ENCODE data around the gene SHC2.

The SHC2 gene

GRCh38 chr19:461721-462551, 1.1 kb upstream of the SHC2 start (continued):
- TF ChIP-seq ZNF398 (tag by site-specific recombination; IDR thresholded peaks at IDR 0.05) (peak; percentile 74), ZNF157 (tag by site-specific recombination; IDR thresholded peaks at IDR 0.05) (no peak), ZNF596 (tag by site-specific recombination; IDR thresholded peaks at IDR 0.05) (0 out of 2 replicates have a peak, but pooled peaks have one; percentile 16), ZNF664 (tag by site-specific recombination; IDR thresholded peaks at IDR 0.05) (no peak), ZNF202 (tag by site-specific recombination; IDR thresholded peaks at IDR 0.05; ENCODE audit: borderline replicate concordance) (no peak), ZNF658 (tag by site-specific recombination; IDR thresholded peaks at IDR 0.05) (no peak), ZNF184 (tag by site-specific recombination; IDR thresholded peaks at IDR 0.05) (no peak), ZNF623 (tag by site-specific recombination; IDR thresholded peaks at IDR 0.05) (no peak), BCL11B (tag by site-specific recombination; IDR thresholded peaks at IDR 0.05; ENCODE audit: low read depth) (peak; percentile 86; the same call in 1 of the 2 replicates), ZNF777 (tag by site-specific recombination; IDR thresholded peaks at IDR 0.05; ENCODE audit: borderline replicate concordance) (no peak), ZBTB8A (tag by site-specific recombination; IDR thresholded peaks at IDR 0.05) (peak; percentile 92), ZNF555 (tag by site-specific recombination; conservative IDR thresholded peaks at IDR 0.05) (no peak), ZNF521 (tag by site-specific recombination; IDR thresholded peaks at IDR 0.05) (no peak), ZNF433 (tag by site-specific recombination; IDR thresholded peaks at IDR 0.05; ENCODE audit: low read depth) (no peak), ZNF394 (tag by site-specific recombination; IDR thresholded peaks at IDR 0.05; ENCODE audit: borderline replicate concordance) (no peak), ZNF341 (tag by site-specific recombination; IDR thresholded peaks at IDR 0.05; ENCODE audit: low read depth) (no peak), ZBTB21 (tag by site-specific recombination; IDR thresholded peaks at IDR 0.05) (no peak), ZNF677 (tag by site-specific recombination; IDR thresholded peaks at IDR 0.05) (no peak), GLI2 (tag by site-specific recombination; IDR thresholded peaks at IDR 0.05; ENCODE audit: borderline replicate concordance, low read depth) (no peak), ELK4 (IDR thresholded peaks at IDR 0.05; ENCODE audit: borderline replicate concordance, low read depth, low read length) (no peak), MEIS1 (CRISPR knock-in tag; IDR thresholded peaks at IDR 0.05; ENCODE audit: borderline replicate concordance) (no peak), ZNF16 (tag by site-specific recombination; IDR thresholded peaks at IDR 0.05; ENCODE audit: low read depth) (no peak), ZNF280D (tag by site-specific recombination; IDR thresholded peaks at IDR 0.05) (no peak), ZNF621 (tag by site-specific recombination; IDR thresholded peaks at IDR 0.05) (no peak), SCRT2 (tag by site-specific recombination; IDR thresholded peaks at IDR 0.05) (peak; percentile 61)
- TF ChIP-seq, protein P1, sequence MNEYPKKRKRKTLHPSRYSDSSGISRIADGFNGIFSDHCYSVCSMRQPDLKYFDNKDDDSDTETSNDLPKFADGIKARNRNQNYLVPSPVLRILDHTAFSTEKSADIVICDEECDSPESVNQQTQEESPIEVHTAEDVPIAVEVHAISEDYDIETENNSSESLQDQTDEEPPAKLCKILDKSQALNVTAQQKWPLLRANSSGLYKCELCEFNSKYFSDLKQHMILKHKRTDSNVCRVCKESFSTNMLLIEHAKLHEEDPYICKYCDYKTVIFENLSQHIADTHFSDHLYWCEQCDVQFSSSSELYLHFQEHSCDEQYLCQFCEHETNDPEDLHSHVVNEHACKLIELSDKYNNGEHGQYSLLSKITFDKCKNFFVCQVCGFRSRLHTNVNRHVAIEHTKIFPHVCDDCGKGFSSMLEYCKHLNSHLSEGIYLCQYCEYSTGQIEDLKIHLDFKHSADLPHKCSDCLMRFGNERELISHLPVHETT (tag by site-specific recombination; IDR thresholded peaks at IDR 0.05): 0 out of 2 replicates have a peak, but pooled peaks have one; percentile 20
- TF ChIP-seq, protein P2, sequence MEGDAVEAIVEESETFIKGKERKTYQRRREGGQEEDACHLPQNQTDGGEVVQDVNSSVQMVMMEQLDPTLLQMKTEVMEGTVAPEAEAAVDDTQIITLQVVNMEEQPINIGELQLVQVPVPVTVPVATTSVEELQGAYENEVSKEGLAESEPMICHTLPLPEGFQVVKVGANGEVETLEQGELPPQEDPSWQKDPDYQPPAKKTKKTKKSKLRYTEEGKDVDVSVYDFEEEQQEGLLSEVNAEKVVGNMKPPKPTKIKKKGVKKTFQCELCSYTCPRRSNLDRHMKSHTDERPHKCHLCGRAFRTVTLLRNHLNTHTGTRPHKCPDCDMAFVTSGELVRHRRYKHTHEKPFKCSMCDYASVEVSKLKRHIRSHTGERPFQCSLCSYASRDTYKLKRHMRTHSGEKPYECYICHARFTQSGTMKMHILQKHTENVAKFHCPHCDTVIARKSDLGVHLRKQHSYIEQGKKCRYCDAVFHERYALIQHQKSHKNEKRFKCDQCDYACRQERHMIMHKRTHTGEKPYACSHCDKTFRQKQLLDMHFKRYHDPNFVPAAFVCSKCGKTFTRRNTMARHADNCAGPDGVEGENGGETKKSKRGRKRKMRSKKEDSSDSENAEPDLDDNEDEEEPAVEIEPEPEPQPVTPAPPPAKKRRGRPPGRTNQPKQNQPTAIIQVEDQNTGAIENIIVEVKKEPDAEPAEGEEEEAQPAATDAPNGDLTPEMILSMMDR (tag by site-specific recombination; IDR thresholded peaks at IDR 0.05): no peak
- TF ChIP-seq, protein P3, sequence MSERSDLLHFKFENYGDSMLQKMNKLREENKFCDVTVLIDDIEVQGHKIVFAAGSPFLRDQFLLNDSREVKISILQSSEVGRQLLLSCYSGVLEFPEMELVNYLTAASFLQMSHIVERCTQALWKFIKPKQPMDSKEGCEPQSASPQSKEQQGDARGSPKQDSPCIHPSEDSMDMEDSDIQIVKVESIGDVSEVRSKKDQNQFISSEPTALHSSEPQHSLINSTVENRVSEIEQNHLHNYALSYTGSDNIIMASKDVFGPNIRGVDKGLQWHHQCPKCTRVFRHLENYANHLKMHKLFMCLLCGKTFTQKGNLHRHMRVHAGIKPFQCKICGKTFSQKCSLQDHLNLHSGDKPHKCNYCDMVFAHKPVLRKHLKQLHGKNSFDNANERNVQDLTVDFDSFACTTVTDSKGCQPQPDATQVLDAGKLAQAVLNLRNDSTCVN (tag by site-specific recombination; optimal IDR thresholded peaks at IDR 0.05): peak; percentile 85

All from HEK293 (cell line).